Keratinocyte (primary cell): ENCODE results near the gene ERC2.

Experiments used
- CTCF ChIP-seq, 3 experiments: IDR thresholded peaks in 1 of 3; conservative IDR thresholded peaks in 1 of 3; optimal IDR thresholded peaks in 1 of 3; 2 replicates in 2 of 3; 3 replicates in 1 of 3; pipeline versions ENCODE3 to v1.5.1; 2011; ENCODE audit warnings: low read length in 3 of 3, mild to moderate bottlenecking in 3 of 3, moderate library complexity in 2 of 3, control low read depth in 1 of 3, inconsistent platforms in 1 of 3; ENCODE audit not compliant: insufficient read depth in 2 of 3; ENCODE audit errors: extremely low read depth in 1 of 3
- EZH2 ChIP-seq: IDR thresholded peaks from one replicate; pipeline ENCODE4 v1.6.1; 2012; ENCODE audit warnings: inconsistent platforms, mild to moderate bottlenecking, low read length, moderate library complexity

- TF ChIP-seq CTCF (optimal IDR thresholded peaks at IDR 0.05 in 1 of 3, IDR thresholded peaks at IDR 0.05 in 1 of 3, conservative IDR thresholded peaks at IDR 0.05 in 1 of 3; ENCODE audit: extremely low read depth in 1 of 3, insufficient read depth in 2 of 3, low read length in 3 of 3) (no peak), EZH2 (no peak)
Observed at GRCh38 chr3:55676643-55677042, 791.6 kb downstream of the ERC2 start.
